Activated CD8-positive, alpha-beta memory T cell treated with anti-CD3 and anti-CD28 coated beads for 36 hours (primary cell): ENCODE measurements around the gene ASB1. TPM values are rescaled to one million over a fixed set of nuclear protein-coding genes. Genes with fewer than 3 reads are reported as not detected.

Experiments used
- CTCF ChIA-PET: fragments of 350-600 bp; sonication (Branson Sonifier 250); formaldehyde crosslinking; loops from one replicate; lab custom pipeline; 2021; ENCODE audit warnings: antibody characterized with exemption; lab: Charles Lee
- POLR2A ChIA-PET: fragments of 350-600 bp; sonication (Branson Sonifier 250); formaldehyde crosslinking; loops from one replicate; lab custom pipeline; 2021; ENCODE audit warnings: antibody characterized with exemption; lab: Charles Lee
- total RNA-seq, 2 experiments: library from RNA; stranded (reverse); gene quantifications; one replicate each; pipeline ENCODE4 v1.2.3, GENCODE V29; 2021

ASB1 gene
- total RNA-seq, 2 experiments from 2014 or later = 41.8 to 46.5 TPM

GRCh38 chr2:238483021-238483420, 56.3 kb downstream of the ASB1 start:
- POLR2A ChIA-PET = no interaction called here
- CTCF ChIA-PET = no interaction called here

DNA sequence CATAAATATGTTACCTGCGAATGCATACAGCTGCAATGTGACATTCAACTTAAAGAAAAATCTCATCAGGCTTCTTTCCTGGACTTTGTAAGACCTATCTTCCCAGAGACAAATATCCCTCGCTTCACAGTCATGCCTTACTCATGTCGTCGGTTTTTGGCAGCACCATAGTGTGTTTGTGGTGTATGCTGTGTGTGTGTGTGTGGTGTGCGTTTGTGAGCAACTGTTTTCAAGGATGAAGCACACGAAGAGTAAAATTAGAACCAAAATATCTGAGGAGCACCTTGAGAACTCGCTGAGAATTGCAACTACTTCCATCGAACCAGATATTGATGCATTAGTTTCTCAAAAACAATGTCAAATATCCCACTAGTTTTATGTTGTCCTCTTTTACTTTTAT, 56.9 kb downstream of the ASB1 start:
- POLR2A ChIA-PET = no interaction called here
- CTCF ChIA-PET = no interaction called here

DNA sequence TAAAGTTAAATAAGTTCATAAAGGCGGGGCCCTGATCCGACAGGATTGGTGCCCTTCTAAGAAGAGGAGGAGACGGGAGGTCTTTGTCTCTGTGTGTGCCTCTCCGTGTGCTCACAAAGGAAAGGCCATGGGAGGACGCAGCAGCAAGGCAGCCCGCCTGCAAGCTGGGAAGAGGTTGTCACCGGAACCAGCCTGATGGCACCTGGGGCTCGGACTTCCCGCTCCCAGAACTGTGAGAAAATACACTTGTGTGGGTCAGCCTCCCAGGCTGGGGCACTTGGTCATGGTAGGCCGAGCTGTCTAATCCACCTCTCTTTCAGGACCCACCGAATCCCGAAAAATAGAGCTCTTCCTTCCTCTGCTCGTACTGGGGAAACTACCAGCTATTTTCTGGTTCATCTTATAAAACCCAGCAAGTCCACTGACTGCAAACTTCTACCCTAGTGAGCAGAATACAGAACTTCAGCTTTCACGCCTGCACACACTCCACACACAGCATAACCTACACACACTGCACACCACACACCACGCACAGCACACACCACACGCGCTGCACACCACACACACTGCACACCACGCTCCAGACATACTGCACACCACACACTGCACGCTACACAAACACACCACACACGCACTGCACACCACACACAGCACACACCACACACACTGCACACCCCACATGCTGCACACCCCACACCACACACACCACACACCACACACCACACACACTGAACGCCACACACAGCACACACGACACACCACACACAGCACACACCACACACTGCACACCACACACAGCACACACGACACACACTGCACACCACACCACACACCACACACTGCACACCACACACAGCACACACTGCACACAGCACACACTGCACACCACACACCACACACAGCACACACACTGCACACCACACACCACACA, 58.1 kb downstream of the ASB1 start:
- ChIA-PET POLR2A (no interaction called here), CTCF (no interaction called here)

- CTCF ChIA-PET = no interaction called here
- POLR2A ChIA-PET = no interaction called here
Observed at GRCh38 chr2:238486123-238486848, 59.6 kb downstream of the ASB1 start.

DNA sequence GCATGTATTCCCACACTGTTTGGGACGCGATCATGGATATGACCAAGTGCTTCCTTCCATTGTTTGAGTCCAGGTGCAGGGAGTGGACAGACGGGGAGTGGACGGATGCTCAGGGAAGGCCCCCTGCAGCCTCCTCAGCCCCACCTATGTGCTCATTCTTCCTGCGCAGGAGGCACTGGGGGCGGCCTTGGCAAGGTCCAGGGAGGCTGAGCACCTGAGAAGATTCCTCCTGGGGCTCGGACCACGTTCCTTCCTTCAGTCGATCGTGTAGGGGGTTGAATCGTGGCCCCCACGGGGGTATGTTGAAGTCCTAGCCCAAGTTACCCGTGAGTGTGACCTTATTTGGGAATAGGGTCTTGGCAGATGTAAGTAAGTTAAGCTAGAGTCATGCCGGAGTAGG, 60.4 kb downstream of the ASB1 start:
- ChIA-PET CTCF (no interaction called here), POLR2A (no interaction called here)

- CTCF ChIA-PET = no interaction called here
- POLR2A ChIA-PET = no interaction called here
Observed at GRCh38 chr2:238487652-238488346, 61.1 kb downstream of the ASB1 start.

GRCh38 chr2:238488347-238488826, 61.7 kb downstream of the ASB1 start:
- ChIA-PET CTCF (no interaction called here), POLR2A (no interaction called here)

DNA sequence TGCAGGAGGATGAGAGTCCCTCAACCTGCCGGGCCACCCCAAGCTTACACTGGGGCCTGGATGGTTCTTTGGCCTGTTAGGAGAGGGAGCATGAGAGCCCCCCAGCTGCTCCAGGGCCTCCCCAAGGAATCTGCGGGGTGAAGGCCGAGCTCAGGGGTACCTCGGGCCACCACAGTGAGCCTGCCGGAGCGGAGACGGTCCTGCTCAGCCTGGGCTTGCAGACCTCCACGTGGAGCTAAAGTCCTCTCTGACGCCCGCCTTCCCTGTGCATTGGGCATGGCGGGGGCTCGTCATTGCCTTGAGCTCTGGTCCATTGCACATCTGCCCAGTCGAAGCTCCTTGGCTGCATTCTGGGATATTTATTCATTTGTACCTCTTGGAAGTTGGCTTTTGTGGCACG, 62.7 kb downstream of the ASB1 start:
- POLR2A ChIA-PET = no interaction called here
- CTCF ChIA-PET = no interaction called here

- ChIA-PET CTCF (no interaction called here), POLR2A (no interaction called here)
Observed at GRCh38 chr2:238489896-238490295, 63.2 kb downstream of the ASB1 start.

DNA sequence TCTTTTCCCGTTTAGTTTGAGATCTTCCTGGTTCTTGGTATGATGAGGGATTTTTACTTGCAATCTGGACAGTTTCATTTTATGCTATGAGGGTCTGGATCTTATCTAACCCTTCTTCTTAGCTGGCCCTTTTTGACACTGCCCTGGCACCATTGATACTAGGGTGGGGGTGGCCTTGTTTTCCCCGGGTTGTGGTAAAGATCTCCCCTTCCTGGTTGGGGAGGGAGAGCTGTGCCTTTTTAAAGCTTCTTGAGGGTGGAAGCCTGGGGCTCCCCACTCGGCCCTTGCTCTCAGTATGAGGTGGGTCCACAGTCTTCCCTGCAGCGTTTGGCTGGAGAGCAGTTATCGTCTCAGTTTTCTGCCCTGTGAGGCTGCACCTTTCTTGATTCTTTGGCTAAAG, 66.1 kb downstream of the ASB1 start:
- POLR2A ChIA-PET = interaction anchor here (0.5 kb wide), 1 partner anchor 51 kb away, joined by 4 read pairs; no protein-coding TSS in a partner anchor
- CTCF ChIA-PET = no interaction called here

DNA sequence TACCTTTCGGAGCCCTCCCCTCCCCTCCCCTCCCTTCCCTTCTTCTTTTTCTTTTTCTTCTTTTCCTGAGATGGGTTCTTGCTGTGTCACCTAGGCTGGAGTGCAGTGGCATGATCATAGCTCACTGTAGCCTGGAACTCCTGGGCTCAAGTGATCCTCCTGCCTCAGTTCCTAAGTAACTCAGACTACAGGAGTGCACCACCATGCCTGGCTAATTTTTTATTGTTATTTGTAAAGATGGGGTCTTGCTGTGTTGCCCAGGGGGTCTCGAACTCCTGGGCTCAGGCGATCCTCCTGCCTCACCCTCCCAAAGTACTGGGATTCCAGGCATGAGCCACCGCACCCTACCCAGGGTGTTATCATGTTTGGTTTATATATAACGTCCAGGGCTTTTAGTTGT, 66.7 kb downstream of the ASB1 start:
- ChIA-PET POLR2A (interaction anchor here (0.5 kb wide), 1 partner anchor 51 kb away, joined by 4 read pairs; no protein-coding TSS in a partner anchor), CTCF (no interaction called here)

GRCh38 chr2:238493880-238494572, 67.3 kb downstream of the ASB1 start:
- ChIA-PET POLR2A (no interaction called here), CTCF (no interaction called here)

DNA sequence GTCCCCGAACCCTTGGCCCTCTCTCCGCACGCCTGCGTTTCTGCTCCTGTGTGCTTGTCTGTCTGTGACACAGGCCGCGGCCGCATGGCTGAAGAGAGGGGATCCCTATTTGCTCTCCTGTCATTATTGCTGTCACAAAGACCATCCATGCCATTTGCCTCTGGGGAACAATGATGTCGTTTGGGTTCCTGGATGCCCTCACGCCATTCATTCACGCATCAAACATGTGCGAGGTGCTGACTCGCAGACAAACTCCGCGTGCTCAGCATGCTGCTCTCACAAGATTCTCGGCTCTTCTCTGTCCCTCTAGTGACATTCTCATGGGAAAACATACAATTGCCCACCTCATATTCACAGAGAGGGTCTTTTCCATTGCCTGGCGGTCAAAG, 67.8 kb downstream of the ASB1 start:
- POLR2A ChIA-PET = no interaction called here
- CTCF ChIA-PET = no interaction called here

- POLR2A ChIA-PET = no interaction called here
- CTCF ChIA-PET = no interaction called here
Observed at GRCh38 chr2:238495422-238495821, 68.7 kb downstream of the ASB1 start.

GRCh38 chr2:238496756-238497609, 70.3 kb downstream of the ASB1 start:
- ChIA-PET CTCF (interaction anchor here (0.8 kb wide), 1 partner anchor 16 kb away, joined by 3 read pairs; no protein-coding TSS in a partner anchor), POLR2A (interaction anchor here (0.5 kb wide), 1 partner anchor 54 kb away, joined by 3 read pairs; no protein-coding TSS in a partner anchor)

DNA sequence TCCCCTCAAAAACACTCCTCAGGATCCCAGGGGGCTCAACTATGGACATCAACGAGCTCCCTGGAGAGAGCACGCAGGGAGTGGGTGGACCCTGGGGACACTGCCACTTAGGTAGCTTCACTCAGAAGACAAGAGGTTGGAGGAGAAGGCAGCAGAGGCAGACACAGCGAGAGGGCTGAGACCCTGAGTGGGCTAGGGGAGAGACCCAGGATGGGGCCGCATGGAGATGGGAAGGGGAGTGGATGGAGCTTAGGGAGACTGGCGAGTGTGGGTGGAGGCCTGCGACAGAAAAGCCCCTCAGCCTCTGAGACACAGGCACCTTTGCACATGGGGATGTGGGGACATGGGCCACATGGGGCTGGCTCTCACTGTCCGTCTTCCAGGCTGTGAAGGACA, 70.9 kb downstream of the ASB1 start:
- ChIA-PET POLR2A (no interaction called here), CTCF (interaction anchor here (0.6 to 0.8 kb wide), 2 partner anchors 16 to 23 kb away, joined by 3 read pairs; no protein-coding TSS in a partner anchor)

DNA sequence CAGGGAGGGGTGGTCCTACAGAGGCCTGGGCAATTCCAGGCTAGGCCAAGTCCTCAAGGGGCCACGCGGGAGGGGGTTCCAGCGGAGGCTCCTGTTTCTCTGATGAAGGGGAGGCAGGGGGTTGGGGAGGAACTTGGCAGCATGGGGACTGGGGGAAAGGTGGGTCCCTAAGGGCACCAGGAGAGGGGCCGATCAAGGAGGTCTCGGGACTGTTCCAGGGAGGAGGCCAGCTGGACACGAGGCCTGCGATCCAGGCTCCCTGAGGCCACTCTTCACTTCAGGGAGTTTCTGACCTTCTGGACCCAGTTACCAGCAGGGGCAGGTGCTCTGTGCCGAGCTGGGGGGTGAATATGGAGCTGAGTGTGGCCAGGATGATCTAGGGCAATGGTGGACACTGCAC, 71.5 kb downstream of the ASB1 start:
- ChIA-PET POLR2A (no interaction called here), CTCF (interaction anchor here (0.6 to 0.8 kb wide), 2 partner anchors 15 to 22 kb away, joined by 3 read pairs; no protein-coding TSS in a partner anchor)

DNA sequence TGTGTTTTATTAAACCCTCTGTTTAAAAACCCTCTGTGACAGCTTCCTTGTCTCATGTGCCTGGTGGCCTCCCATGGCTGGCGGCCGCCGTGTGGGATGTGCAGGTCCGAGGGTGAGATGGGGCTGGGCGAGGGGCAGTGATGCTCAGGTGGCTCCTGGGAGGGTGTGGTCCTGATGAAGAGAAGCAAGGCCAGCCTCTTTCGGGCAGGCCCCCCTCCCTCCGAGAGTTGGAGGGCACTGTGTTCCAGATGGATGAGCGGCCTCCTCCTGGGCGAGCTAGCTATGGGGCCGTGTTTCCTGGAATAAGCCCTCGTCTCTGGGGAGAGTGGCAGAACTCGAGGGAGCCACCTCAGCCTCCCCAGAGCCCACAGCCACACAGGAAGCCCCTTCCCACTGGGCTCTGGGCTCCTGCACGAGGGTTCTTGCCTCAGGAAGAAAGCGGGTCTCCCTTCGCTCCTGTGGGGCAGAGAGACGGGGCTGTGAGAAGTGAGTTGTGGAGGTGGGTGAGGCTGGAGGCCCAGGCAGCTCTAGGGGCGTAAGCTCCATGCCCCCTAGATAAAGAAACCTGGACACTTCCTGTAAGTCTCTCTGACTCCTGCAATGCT, 72.1 kb downstream of the ASB1 start:
- CTCF ChIA-PET = no interaction called here
- POLR2A ChIA-PET = interaction anchor here (0.6 kb wide), 1 partner anchor 189 kb away, joined by 3 read pairs; no protein-coding TSS in a partner anchor
